Midbrain (tissue), 1 donor: ENCODE results near the gene LRG1.
A peak's percentile ranks its signal among the peaks of the same experiment; 100 is the strongest.
"Not testable (repeated sequence)": the region's sequence is repeated elsewhere in the genome, so short reads cannot be mapped to it uniquely, and the experiment has no call there.

Experiments used
- DNase-seq: peaks from one replicate; lab custom pipeline; 2025; lab: John Stamatoyannopoulos, UW

Gene LRG1

DNA sequence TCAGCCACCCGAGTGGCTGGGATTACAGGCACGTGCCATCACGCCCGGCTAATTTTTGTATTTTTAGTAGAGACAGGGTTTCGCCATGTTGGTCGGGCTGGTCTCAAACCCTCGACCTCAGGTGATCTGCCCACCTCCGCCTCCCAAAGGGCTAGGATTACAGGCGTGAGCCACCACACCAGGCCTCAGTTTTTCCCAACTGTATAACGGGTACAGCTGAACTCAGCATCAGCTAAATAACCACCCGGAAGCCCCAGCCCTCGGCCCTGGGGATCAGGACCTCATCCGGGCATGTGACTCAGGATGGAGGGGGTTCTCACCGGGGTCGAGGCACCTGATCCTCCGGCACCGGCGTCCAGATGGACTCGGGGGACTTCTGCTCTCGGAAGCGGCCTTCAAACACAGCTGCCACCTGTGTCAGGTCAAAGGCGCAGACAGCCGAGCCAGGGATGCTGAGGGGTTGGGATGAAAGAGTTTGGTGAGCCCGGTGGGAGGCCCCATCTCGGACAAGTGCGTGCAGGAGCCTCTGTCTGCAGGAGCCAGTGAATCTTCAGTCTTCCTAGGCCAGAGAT is 10.7 kb upstream of the LRG1 start:
- no peak for DNase-seq

DNA sequence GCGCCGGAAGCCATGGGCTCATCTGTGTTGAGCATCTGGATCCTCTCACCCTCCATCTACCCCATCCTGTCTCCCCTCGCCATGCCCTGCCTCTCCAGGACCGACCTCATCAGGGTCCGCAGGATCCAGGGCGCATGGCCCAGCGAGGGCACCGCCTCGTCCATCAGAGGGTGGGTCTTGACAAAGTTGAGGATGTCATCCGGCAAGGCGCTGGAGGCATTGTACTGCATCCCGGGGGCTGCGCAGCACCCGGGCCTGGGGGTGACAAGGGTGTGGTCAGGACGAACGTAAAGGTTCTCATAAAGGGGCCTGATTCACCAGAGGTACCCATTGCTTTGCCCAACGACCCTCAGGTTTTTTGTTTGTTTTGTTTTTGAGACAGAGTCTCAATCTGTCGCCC is 10.2 kb upstream of the LRG1 start:
- no peak for DNase-seq

DNA sequence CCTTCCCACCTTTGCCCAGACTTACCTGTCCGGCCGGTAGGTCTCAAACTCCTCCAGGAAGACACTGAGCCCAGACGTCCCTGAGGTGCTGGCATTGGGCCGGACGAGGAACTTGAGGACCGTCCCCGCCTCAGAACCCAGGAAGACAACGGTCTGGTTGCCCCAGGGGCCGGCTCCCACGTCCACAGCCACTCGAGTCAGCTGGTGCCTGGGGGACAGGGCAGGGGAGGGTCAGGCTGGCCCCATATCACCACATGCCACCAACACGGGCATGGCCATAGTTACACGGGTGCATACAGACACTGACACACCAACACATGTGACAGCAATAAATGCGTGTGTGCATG is 8.4 kb upstream of the LRG1 start:
- no peak for DNase-seq

DNA sequence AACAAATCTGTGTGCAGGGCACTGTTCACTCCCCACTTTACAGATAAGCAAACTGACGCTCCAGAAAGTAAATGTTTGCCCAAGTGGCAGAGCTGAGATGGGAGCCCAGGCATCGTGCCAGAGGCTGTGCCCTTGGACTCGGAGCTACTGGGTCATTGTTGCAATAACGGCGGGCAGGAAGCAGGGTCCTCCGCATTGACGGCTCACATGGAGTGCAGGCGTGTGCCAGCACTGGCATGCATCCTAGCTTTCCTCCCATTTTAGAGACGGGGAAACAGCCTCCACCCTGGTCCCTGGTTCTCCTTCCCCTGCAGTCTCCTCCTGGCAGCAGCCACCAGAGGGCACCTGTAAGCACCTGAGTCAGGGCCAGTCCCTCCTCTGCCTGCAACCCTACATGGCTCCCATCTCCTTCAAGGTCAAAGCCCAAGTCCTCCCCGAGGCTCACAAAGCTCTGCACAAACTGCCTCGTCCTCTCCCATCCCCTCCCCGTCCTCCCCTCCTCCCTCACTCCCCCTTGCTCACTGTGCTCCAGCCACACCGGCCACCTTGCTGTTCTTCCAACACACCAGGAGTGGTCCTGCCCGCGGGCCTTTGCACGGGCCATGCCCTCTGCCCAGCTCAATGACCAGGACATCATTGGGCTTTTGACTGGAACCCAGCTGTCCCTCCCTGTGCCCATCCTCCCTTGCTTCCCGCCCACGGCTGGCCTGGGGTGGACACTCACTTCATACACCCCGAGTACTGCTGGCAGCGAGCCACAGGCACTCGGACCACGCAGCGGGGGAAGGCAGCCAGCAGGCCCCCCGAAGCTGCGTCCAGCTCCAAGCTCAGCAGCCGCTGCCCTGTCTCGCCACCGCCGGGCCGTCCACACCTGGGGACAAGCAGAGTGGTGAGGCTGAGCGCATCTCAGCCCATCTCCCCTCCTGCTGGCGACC is 7.7 kb upstream of the LRG1 start:
- DNase-seq = no peak

DNA sequence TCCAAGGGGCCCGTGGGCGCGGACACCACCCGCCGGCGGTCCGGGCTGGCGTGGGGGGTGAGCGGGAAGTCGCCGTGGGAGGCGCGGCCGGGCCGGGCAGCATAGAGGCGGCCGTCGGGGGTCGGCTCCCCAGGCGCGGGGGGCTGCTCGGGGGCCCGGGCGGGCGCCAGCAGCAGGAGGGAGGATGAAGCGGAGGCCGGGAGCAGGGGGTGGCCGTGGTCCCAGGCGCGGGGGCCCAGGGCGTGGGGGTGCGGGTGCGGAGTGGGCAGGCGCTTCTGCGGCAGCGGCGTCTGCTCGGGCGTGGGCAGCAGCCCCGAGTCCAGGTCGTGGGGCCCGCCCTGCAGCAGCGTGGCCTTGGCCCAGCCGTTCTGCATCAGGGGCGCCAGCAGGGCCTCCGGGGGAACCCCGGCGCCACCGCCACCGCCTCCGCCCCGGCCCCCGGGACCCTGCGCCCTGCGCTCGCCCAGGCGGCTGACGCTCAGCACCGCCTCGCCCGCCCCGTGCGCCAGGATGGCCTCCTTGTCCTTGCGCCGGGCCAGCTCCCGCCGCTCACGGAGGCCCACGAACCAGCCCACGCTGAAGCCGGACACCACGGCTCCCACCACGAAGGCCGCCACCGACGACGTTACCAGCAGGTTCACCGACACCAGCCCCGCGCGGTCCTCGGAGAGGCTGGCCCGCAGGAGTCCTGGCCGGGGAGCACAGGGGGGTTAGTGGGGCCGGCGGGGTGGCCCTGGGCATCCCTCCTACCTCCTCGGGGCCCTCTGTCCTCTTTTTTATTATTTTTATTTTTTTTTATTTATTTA is 4.2 kb upstream of the LRG1 start:
- no peak for DNase-seq

DNA sequence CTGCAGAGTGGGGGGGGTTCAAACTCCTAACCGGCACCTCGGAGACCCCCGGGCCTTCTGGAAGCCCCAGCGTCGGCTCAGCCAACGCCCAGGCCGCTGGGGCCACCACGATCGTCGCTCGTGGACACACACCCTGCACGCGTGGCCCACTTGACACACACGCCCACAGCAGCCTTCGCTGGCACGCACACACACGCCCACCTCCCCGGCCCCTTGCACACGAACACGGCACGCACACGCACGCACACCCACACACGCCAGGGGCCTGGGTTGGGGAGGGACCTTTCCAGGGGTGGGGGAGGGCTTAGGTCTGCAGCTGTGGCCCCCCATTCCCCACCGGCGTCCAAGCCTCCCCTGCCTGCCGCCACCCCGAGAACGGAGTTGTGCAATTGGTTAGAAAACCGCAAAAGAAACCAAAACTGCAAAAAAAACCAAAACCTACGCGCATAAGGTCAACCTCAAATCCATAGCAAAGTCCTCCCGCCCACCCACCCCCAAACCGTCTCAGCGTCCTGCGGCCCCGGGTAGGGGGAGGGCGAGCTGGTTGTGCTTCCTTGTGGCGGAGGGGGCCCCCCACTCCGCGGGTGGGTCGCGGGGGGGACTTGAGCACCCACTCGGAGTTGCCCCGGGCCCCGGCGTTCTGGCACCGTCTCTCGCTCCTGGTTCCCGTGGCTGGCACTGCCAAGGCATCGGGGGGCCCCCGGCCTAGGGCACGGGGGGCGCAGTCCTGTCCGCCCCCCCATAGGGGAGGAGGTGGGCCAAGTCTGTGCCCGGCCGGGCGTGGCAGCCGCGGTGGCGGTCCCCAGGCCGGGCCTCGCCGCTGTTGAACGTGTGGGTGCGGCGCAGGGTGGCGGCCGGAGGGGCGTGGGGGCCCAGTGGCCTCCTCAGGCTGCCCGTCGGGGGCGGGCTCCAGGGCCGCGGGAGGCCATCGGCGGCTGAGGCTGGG is 3.3 kb upstream of the LRG1 start:
- no peak for DNase-seq

DNA sequence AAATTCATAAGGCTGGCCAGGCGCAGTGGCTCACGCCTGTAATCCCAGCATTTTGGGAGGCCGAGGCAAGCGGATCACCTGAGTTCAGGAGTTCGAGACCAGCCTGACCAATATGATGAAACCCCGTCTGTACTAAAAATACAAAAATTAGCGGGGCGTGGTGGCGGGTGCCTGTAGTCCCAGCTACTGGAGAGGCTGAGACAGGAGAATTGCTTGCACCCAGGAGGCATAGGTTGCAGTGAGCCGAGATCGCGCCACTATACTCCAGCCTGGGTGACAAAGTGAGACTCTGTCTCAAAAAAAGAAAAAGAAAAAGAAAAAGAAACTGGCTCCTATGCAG is 1.9 kb upstream of the LRG1 start:
- not testable (repeated sequence) for DNase-seq

DNA sequence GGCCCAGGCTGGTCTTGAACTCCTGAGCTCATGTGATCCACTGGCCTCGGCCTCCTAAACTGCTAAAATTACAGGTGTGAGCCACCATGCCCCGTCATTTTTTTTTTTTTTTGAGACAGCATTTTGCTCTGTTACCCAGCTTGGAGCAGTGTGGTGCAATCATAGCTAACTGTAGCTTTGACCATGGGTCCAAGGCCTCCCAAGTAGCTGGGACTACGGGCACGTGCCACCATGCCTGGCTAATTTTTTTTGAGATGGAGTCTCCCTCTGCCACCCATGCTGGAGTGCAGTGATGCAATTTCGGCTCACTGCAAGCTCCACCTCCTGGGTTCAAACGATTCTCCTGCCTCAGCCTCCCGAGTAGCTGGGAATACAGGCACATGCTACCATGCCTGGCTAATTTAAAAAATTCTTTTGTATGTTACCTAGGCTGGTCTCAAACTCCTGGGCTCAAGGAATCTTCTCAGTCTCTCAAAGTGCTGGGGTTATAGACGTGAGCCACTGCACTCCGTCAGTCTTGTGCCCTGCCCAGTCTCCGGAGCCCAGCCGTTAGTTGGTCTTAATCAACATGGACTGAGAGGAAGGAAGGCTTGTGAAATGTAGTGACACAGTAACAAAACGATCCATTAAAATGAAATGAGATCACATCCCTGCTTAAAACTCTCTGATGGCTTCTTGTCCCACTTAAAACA is 1.4 kb upstream of the LRG1 start:
- DNase-seq = no peak

DNA sequence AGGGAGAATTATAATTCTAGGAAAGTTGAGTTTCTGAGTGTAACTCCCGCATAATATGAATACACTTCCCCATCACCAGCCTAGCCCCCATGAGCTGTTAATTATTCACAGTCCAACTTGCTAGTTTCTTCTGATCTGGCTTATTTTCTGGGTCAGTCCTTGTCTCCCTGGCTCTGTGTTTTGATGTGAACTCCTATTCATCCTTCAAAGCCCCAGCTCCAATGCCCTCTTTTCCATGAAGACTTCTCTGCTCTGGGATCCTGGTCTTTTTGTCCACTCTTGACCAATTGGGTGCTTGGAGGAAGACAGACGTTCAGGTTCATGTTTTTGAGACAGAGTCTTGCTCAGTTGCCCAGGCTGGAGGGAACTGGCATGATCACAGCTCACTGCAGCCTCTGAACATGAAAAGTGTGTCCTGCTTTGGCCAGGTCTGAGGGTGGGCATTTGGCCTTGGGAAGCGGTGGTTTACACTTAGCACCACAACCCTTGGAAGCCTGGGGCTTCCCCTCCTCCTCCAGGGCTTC is 605 bp downstream of the LRG1 start:
- DNase-seq = no peak

DNA sequence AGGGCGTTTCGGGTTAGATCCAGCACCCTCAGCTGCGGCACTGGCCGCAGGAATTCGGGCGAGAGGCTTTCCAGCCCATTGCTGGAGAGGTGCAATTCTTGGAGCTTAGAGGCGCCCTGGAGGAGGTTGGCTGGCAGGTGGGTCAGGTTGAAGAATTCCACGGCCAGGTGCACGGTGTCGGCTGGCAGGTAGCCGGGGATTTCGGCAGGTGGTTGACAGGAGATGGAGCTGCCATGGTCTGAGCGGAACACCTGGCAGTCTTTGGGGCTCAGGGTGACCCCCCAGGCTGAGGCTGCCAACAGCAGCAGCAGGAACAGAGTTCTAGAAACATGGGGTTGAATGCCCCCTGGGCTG is 1.3 kb downstream of the LRG1 start:
- DNase-seq = no peak

DNA sequence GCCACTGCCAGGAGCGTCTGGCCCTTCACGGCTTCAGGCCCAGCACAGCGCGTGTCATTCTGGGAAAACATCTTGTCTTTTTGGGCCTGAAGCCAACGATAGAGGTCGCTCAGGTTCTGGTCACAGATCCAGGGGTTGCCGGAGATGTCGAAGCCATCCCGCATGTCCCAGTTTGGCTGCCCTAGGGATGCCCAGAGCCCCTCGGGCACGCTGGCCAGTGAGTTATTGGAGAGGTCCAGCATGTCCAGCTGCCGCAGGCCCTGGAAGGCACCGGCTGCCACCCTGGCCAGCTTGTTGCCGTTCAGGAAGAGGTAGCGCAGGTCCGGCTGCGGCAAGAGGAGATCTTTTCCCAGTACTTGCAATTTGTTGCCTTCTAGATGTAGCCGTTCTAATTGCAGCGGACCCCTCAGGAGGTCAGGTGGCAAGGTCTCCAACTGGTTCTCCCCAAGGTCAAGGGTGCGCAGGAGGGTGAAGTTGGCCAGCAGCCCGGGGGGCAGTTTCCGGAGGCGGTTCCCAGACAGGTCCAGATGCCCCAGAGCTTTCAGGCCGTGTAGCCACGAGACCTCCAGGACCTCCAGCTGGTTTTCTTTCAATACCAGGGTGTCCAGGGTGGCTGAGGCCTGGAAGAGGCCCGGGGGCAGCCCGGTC is 1.8 kb downstream of the LRG1 start:
- no peak for DNase-seq

DNA sequence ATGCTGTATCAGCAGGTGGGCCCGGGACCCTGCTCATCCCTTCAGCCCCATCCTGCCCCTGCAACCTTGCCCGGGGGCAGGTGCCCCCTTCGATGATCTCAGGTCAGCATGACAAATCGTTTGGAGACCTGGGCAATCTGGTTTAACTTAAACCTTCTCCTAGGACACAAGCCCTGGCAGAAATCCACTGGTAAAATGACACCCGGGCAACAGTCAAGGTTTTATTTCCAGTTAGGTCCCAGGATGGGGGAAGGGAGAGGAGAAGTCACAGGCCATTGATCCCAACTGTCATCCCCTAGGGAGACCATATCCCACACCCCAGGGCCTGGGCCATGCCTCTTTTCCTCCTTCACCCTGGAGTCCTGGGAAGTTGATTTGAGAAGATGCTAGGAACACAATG is 3.0 kb downstream of the LRG1 start:
- no peak for DNase-seq

DNA sequence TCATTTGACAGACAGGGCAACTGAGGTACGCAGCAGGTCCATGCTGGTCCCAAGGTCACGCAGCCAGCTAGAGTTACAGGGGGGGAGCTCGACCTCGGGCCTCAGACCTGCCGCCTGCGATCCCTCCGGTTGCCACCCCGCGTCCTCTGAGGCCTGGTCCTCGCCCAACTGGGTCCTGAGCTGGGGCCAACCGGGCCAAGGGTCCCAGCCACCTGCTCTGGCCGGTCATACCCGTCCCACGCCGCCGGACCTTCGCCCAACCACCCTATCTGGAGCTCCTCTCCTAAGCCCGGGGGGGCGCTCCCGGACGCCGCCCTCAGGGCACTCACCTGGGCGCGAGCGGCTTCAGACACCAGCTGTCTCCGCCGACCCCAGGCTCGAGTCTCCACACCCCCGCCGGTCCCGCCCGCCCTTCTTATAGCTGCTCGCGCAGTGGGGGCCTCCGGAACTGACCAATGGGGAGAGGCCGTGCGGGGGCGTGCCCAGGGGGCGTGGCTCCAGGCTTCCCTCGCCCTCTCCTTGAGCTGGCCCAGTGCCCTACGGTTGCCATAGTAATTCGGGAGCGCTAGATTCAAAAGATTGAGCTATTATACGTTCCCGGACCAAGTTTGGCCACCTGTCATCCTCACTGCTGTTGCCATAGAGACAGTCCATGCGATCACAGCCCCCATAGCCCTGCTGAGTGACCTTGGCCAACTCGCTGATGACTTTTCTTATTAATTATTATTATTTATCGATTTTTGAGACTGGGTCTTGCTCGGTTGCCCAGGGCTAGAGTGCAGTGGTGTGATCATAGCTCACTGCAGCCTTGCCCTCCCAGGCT is 4.8 kb downstream of the LRG1 start, which contains the start of gene PLIN5:
PLIN5 (minus strand) TSS at position 389 of the 823 bp plus-strand sequence. CDS start 1,150 bp downstream, outside the sequence.
- DNase-seq = peak; percentile 65

DNA sequence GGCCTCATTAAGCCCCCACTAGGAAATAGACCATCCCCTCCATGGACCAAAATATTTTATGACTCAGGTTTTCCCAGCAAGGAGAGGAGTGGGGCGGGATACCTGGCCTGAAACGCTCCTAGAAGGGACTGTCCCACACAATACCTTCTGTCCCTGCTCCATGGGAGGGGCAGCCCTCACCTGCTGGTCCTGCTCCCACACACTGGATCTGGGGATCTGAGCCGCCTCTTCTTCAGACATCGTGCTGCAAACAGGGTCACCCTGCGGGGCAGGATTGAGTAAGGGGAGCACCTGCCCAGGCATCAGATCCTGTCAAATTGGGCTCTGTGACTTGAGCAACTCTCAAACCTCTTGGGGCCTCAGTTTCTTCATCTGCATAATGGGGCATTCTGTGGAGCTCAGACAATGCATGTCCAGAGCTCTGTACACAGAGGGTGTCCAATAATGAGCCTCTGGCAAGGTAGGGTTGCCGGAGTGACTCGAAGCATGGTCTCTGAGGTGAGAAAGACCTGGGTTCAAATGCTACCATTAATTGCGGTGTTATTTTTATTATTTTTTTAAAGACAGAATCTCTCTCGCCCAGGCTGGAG is 5.9 kb downstream of the LRG1 start:
- no peak for DNase-seq

DNA sequence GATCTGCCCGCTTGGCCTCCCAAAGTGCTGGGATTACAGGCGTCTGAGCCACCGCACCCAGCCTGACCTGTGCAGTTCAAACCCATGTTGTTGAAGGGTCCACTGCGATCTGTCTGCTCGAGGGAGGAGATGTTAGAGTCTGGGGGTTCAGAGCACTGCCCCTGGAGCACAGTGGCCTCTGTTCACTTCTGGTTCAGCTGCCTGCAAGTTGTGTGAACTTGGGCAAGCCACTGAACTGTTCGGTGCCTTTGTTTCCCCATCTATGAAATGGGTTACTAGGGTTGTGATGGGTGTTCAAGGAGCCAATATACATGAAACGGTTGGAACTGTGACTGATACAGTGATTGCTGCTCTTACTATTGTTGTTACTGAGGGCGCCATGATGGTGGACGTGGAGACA is 6.5 kb downstream of the LRG1 start:
- DNase-seq = no peak

DNA sequence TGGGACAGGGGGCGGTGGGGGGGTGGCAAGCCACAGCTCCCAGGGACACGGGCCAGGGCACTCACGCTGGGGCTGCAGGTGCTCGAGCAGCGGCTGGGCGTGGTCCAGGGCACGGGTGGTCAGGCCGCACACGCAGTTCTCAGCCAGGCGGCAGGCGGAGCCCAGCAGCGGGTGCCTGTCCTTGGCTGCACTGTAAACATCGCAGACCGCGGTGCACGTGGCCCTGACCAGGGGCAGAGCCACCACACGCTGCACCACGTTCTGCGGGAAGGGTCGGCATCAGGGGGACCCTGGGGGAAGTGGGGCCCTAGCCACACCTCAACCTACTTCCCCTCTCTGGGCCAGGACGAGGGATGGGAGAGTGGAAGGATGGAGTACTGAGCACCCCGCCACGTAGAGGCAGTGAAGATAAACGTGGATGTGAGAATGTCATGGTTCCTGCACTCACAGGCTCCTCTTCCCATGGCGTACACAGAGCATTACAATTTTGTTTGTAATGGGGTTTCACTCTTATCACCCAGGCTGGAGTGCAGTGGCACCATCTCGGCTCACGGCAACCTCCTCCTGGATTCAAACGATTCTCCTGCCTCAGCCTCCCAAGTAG is 8.2 kb downstream of the LRG1 start:
- DNase-seq = no peak

DNA sequence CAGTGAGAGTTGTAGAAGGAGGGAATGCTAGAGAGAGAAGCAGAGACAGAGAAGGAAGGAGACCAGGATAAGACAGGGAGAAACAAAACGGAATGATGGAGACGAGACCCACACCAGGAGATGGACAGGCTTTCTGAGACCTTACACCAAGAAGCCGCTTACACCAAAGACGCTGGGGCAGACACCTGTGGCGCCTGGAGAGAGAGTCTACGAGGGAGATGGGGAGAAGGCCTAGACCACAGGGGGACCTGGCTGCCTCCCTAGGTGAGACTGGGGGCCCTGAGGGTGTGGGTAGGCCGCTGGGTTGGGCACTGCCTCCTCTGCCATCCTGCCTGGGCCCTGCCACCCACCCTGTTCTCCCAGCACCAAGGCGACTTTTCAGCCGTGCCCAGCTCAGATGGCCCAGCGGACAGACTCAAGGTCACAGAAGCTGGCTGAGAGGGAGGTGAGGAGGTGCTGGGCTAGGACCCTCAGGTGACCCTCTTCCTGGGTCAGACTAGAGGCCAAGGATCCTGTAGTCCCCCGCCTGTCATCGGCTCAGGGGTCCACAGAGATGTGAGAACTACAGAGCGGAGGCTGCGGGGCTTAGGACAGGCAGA is 9.8 kb downstream of the LRG1 start:
- no peak for DNase-seq

DNA sequence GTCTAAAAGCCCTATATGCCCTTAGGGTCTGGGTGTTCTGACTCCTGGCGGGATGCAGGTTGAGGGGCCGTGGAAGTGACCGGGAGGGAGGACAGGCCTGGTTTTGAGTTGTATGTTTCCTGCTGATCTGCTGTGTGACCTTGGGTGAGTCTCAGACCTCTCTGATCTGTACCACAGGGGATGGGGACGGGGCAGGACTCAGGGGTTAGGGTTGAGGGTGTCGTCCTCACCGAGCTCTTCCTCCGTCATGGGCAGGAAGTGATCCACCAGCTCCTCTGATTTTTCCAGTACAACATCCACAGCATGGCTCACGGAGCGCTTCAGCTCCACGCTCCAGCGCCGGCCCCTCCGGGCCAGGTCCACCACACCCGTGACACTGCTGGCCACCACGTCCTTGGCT is 11.0 kb downstream of the LRG1 start:
- DNase-seq = no peak
